RPMI7951 (cell line): ENCODE results near the gene POU2AF3. TPM values are rescaled to one million over a fixed set of nuclear protein-coding genes. Genes with fewer than 3 reads are reported as not detected.

Experiments
- DNase-seq: peaks from one replicate; pipeline ENCODE4 v3.0.0-alpha.2; 2012; ENCODE audit warnings: low read depth
- total RNA-seq: library from RNA; depleted of rRNA; stranded (reverse); fragments of >200 nt; shearing (Covaris generic); gene quantifications from 2 replicates; pipeline ENCODE4 v1.2.3, GENCODE V29; 2014

POU2AF3 gene
- total RNA-seq, 1 experiment from 2014 or later, result 0.24 TPM

DNA sequence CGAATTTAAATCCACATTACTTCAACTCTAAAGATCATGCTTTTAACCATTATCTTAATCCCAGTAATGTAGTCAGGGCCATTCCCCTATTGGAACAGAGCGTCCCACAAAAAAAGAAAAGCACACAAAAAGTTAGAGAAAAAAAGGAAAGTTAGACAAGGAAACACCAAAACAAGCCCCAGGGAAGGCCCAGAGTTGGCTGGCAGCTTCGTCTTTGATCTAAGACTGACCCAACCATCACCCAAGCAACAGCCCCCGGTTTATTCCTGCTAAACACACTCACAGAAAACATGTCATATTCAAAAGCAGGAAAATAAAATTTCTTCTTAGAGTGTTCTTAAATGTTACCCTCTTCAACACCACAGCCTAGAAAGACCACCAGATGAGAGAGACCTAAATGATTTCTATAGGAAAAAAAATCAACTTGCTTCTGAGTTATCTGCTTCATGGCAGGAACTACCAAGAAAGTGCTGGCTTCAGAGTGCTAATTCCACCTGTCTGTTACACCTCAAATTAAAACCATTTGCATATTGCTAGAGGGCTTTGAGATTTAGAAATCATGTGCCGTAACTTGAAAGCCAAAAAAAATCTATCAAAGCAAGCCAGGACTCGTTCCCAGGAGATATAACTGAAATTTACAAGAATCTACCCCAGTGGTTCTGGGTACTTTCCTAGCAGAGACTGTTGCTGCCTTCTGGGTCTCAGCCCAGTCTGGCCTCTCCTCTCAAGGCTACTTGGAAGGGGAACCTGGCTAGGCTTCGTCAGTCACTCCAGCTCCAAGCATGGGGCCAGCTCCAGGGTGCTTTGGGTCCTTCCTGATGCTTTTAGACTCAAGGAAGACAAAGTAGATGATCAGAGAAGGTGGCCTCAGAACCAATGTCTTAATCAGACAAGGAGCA, 31.2 kb downstream of the POU2AF3 start:
- DNase-seq, result no peak

DNA sequence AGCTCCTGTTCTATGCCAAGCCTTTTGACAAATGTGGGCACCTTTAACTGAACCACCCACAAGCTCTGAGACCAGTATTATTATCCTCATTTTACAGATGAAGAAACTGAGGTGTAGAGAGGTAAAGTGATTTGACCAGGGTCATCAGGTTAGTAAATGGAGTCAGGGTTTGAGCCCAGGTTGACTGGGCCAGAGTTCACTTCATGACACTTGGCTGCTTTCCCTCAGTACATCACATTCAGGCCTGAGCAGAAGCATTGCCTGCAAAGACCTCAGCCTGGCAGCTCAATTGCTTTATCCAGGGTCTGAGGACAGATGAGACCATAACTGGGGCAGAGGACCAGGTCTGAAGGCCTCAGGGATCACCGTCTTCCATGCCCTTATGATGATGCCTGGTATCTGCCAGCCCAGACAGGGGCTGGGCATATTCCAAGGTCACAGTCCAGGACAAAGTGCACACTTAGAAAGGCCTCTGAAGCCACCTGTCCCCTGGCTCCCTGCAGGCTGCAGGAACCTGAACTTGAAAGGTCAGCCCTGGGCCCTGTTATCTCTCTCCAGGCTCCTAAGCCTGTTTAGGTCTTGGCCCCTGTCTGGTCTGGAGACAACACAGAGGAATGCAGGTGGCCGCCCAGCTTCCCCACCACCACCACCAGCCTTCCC, 32.0 kb downstream of the POU2AF3 start:
- no peak for DNase-seq

DNA sequence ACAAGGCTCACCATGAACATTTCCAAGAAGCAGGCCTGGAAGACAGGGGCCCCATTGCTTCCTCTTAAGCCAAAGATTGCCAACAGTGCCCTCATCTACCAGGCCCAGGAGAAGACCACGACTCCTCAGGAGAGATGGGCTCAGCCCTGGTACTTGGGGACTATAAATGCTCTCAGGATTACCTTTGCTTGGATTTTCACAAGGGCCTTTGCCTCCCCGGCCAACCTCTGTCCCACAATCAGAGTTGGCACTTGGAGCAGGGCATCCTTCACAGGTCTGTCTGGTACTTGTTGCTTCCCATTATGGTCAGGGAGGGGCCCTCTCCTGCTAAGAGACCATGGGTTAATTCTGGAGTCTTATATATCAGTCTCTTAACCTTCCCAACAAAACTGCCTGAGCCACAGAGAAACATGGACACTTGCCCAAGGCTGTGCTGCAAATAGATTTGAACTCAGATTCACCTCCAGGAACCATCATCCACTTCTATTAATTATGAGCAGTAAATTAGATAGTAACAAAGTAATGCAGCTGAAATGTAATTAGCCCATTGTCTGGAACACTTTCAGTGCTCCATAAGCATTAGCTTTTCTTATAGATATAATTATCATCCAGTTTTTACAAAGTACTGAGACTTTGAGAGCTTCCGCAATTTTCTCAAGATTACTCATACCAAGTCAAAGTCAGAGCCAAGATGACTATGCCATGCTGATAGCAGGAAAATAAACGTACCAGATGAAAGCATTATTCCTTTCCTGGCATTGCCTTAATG, 33.5 kb downstream of the POU2AF3 start:
- DNase-seq, result peak; percentile 62

DNA sequence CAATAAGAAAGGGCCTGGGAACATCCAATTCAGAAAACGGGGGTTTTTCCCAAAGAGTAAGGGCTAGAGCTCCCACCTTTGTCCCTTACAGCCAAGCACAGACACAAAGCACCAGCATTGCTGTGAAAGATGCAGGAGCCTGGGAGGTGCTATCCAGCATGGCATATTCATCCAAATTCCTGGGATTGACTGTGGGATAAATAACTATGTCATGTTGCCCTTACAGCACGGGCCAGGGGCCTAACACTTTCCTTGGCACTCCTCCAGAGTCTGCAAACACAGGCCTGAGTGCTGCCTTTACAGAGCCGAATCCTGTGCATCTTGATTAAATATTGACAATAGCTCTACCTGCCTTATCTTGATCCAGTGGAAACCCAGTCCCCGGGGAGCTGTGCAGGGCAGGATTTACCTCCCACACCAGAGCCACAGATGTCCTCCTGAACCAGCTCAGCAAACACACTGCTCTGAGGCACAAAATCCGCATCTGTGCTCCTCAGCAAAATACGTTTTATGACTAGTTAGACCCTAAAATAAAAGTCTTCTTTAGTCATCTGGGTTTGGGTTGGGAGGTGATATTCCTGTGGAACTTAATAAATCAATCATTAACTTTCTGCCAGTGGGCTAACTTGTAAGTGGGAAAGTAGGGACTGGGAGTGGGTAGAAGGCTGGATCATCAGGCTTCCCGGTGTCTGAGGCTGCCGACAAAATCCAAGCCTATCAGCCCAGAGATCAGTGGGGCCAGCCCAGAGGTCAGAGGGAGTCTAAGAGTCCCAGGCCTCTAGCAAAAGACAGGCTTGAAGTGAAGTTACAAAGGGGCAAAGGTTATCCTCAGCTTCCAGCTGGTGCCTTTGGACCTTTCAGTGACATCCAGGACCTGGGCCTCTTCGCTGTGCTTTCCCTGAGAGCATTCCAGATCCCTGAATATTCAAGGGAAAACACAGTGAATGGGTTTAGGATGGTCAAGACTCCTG, 36.5 kb downstream of the POU2AF3 start:
- DNase-seq, result no peak

DNA sequence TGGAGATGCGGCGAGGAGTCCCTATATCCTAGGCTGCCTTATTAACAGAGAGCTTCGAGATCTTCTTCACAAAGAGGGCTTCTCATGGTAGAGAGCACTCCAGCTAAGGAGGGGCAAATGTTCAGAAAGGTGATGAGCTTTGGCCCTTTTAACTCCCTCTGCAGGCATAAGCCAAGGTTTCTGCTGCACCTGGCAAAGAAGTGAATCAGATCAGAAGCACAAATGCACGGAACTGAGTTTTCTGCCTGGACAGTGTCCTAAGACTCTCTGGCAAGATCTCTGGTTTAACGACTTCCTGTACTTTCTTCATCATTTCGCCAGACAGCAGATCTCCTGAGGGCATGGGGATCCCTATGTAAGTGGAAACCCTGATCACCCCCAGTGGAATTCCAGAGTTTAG, 37.2 kb downstream of the POU2AF3 start:
- DNase-seq, result peak; percentile 72

DNA sequence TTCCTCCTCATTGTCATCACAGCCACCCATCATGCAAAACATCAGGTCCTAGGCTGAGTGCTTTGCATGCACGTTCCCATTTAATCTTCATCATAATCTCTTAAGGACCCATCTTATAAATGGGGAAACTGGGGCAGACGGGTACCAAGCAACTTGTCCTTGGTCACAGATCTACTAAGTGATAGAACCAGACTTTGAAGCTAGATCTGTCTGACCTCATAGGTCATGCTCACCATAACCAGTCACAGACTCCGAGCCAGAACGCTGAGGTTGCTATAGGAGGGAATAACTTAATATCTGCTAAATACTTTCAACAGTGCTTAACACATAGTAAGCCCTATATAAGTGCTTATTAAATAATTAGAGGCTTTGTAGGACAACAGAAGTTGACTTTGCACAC, 37.7 kb downstream of the POU2AF3 start:
- DNase-seq, result no peak

DNA sequence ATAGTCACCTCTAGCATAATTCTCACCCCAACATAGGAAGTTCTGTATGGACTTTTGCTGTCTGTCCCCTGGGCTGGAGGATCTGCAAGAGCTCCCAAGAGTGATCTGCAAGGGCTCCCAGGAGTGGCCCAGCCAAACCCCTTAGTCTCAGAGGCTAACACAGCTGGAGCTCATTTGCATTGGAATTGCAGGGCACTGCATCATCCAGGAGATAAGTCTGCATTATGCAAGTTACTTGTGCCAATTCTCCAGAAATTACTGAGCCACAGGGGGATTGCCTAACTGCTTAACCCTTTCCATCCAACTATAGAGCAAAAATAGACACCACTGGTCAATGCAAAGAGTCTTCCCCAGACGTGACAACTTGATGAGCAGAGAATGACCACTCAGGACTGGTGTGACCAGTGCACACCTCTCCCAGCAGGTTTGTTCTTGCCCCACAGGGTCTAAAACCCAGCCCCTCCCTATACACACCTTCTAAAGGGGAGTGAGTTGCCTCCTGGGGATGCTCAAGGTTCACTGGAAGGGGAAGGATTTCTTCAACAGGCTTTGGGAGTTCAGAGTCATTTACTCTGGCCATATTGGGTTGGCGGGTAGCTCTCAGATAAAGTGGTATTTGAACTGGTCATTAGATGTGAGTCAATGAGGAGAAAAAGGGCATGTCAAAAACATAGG, 38.4 kb downstream of the POU2AF3 start:
- DNase-seq, result peak; percentile 72

DNA sequence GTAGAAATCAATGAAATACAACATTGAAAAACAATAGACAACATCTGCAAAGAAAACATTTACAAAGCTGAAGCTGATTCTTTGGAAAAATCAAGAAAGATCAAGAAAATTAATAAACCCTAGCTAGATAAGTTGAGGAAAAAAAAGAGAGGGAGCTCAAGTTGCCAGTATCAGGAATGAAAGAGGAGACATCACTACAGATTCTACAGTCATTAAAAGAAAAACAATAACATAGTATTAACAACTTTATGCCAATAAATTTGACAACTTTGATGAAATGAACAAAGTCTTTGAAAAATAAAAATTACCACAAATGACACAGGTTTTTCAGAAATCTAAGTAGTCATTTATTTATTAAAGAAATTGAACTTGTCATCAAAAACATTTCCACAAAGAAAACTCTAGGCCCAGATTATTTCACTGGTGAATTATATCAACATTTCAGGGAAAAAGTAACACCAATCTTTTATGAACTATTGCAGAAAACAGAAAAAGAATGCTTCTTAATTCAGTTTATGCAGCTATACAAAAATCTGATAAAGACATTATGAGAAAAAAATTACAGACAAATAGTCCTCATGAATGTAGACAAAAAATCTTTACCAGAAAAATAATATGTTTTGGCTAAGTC, 41.5 kb downstream of the POU2AF3 start:
- no peak for DNase-seq

DNA sequence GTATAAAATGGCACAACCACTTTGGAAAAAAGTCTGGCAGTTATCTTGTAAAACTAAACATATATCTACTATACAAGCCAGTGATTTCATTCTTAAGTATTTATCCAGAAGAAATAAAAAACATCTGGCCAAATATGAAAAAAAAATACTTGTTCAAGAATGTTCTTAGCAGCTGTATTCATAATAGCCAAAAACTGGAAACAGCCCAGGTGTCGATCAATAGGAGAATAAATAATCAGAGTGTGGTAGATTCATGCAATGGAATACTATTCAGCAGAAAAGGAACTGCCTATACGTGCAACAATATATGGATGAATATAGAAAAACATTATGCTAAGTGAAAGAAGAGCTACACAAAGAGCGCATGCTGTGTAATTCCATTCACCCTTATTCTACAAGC, 44.0 kb downstream of the POU2AF3 start:
- DNase-seq, result no peak

DNA sequence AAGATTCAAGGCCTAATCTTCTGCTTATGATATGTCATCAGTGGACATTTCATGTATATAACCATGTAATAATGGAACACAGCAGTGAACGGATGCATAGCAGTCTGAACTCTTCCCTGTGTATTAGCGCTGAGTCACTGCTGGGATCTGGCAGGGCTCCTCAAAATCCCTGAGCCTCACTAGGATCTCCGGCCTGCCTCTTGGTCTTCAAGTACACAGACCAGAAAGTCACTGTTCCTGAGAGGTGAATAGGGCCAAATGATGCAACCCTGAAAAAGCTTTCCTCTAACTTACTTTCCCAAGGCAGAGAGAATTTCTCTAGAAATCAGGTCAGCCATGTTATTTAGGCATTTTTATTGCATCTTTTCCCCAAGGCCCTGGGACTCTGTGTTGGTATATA, 45.7 kb downstream of the POU2AF3 start:
- DNase-seq, result peak; percentile 77

DNA sequence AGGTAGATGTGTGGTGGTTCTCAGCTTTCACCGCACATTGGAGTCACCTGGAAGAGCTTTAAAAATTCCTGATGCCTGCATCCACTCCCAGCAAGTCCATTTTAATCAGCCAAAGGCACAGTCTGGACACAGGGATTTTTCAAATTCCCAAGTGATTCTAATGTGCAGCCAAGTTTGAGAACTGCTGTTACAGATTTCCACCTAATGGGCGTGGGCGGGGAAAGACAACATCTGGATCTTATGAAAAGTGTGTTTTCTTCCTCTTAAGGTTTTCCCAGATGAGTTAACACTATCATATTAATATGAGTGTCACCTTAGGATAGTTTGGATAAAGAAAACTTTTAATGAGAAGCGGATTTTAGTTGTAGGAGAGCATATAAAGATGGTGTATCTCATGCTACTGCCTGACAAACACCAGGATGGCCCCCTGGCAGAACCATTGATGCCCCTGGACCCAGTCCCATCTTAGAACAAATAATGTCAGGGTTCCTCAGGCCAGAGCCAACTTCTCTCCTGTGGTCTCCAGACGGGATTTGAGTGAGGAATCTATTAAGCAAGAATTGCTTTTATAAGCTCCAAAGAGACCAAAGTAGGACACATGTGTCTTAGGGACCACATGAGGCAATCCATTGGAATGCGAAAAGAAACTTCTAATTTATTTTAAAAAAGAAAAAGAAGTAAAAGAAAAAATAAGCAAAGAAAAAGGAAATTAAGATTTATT, 48.8 kb downstream of the POU2AF3 start:
- DNase-seq, result peak; percentile 42

DNA sequence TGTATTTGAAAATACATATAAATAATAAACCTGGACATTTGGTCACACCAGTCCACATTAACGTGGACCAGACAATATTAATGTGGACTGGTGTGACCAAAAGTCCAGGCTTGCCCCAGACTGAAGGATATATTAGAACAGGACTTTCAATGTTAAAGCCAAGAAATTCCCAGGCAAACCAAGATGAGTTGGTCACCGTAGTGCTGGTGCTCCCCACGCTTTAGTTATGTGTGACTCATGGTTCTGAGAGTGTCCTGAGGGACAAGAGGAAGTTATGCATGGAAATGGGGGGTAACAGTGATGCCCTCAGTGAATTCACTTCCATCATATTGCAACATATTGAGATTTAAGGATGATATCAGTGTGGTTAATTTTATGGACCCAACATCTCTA, 49.4 kb downstream of the POU2AF3 start:
- peak; percentile 85 for DNase-seq

DNA sequence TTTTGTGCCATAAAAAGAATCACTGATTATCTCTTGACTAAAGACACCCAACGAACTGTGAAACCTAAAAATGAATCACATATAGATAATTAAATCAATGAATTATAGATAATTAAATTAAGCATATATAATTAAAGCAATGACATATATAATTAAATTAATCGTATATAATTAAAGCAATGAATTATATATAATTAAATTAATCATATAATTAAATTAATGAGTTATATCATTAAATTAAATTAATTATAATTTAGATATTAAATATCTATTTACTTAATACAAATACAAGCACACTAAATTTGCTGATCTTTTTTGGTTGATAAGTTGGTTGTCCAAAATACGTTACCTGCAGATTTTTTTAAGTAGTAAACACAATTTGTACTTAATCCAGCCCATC, 49.8 kb downstream of the POU2AF3 start:
- DNase-seq, result no peak

DNA sequence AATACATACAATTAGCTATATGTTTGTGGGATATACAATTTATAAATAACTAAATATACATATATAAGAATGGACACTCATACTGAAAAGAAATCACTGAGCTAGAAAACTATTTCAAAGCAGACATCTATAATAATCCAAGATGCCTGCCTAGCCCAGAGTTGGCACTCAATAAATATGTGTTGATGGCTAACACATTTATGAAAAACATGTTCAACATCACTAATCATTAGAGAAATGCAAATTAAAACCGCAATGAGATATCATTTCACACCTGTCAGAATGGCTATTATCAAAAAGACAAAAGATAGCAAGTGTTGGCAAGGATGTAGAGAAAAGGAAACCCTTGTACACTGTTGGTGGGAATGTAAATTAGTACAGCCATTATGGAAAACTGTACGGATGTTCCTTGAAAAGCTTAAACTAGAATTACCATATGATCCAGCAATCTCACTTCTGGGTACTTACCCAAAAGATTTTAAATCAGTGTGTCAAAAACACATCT, 50.9 kb downstream of the POU2AF3 start:
- DNase-seq, result no peak

DNA sequence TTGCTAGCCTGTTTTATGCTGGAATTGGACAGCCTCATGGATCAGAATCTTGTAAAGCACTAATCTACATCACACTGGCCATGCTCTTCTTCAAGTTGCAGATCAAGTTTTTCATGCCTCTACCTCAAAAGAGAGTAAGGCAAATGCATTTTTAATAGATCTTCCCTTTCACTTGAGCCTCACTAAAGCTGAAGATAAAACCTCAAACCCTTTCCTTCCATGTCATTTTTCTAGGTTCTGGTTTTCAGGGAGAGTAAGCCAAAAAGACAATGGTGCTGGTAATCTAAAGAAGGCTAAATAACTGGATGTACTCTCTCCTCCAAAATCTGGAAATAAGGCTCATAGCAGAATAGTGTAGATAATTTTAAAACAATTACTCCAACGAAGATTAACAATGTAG, 52.5 kb downstream of the POU2AF3 start:
- DNase-seq, result no peak

DNA sequence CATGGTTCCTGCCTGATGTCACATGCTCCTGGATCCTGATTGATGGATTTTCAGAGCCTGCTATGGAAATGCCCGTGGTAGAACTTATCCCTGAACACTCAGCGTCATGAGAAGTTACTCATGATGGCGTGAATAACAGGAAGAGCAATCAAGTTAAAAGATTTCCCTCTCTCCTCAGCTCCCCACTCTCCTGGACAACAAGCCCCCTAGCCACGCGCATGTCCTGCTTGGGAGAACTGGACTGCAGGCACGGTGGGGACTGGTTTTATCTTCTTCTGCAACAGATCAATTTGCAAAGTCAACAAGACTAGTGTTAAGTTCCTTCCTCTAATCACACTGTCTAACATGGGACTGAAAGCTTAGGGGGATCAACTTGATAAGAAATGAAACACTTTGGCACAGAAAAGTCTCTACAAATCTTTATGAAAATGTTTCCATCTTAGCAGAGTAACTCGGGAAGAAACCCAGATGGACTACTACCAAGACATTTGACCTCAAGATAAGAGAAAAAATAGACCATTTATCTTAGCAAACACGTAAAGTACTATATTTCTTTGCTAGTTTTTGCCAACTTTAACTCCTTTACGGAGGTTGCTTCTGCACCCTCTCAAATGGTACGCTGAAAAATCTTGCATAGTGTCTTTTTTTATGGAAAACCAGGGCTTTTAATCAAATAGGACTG, 53.2 kb downstream of the POU2AF3 start:
- no peak for DNase-seq

DNA sequence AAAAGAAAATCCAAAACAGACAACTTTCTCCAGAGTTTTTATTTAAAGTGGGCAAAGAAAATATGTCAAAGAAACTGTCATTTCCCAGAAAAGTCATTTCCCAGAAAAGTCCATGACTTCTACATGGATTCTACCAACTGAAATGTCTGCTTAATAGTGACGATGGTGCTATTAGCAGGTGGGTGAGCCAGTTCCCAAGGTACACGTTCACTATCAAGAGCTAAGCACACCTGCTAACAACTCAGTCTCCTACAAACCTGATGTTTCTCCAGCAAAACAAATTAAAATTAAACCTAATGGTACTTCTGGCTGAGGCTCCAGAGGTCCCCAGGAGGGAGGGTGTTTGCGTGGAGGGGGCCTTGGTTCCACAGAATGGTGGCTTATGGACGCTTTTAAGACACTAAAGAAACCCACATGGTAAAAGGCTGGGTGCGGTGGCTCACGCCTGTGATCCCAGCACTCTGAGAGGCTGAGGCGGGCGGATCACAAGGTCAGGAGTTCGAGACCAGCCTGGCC, 53.9 kb downstream of the POU2AF3 start:
- DNase-seq, result no peak

DNA sequence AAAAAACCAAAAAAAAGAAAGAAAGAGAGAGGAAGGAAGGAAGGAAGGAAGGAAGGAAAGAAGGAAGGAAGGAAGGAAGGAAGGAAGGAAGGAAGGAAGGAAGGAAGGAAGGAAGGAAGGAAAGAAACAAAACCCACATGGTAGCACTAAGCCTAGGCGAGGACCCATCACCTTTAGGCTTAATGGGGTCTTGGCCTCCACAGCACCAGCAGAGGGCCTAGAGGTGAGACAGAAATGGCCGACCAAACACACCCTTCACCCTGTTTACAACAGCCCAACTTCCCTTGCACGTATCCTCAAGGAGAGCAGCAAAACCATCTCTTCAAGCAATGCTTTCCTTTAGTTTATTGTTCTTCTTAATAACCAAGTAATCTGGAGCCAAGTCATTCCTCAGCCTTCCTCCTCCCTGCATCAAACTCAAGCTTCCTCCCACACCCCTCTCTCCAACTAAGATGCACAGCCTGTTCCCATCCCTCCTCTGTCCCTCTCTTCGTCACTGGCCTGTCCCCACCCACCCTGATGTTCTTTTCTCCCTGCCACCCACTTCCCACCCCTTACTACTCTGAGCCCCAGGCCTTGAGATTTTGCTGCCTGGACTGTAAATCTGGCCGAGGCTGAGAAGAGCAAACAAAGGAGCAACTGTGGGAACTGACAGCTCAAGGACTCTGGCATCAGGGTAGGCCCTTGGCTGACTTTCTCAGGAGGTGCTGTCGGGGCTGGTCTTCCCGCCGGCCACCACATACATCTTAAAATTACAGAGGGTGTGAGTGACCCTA, 54.8 kb downstream of the POU2AF3 start:
- no peak for DNase-seq
